Right forelimb (tissue), 1 donor: ENCODE measurements around the gene SAMSN1.
"Not testable (repeated sequence)": the region's sequence is repeated elsewhere in the genome, so short reads cannot be mapped to it uniquely, and the experiment has no call there.

ENCODE experiments used
- DNase-seq: peaks from one replicate; pipeline ENCODE4 v3.0.0-alpha.2; 2018

The SAMSN1 gene

GRCh38 chr21:14562959-14563358 is 16.8 kb upstream of the SAMSN1 start:
- no peak for DNase-seq

GRCh38 chr21:14560555-14560954 is 14.4 kb upstream of the SAMSN1 start:
- DNase-seq = no peak

- DNase-seq = no peak
Measured at GRCh38 chr21:14560139-14560538, 14.0 kb upstream of the SAMSN1 start.

- DNase-seq = no peak
Measured at GRCh38 chr21:14559102-14559501, 13.0 kb upstream of the SAMSN1 start.

GRCh38 chr21:14557413-14557812 is 11.3 kb upstream of the SAMSN1 start:
- DNase-seq = no peak

- DNase-seq = no peak
Measured at GRCh38 chr21:14554948-14555347, 8.8 kb upstream of the SAMSN1 start.

GRCh38 chr21:14553422-14553821 is 7.3 kb upstream of the SAMSN1 start:
- DNase-seq = no peak

- no peak for DNase-seq
Measured at GRCh38 chr21:14551741-14552140, 5.6 kb upstream of the SAMSN1 start.

GRCh38 chr21:14550135-14550534 is 4.0 kb upstream of the SAMSN1 start:
- DNase-seq = no peak

GRCh38 chr21:14548779-14549178 is 2.7 kb upstream of the SAMSN1 start:
- DNase-seq = no peak

- no peak for DNase-seq
Measured at GRCh38 chr21:14547834-14548513, 1.9 kb upstream of the SAMSN1 start.

- DNase-seq = not testable (repeated sequence)
Measured at GRCh38 chr21:14546719-14547118, 604 bp upstream of the SAMSN1 start.

GRCh38 chr21:14543983-14544382 is 2.1 kb downstream of the SAMSN1 start:
- no peak for DNase-seq

GRCh38 chr21:14542638-14543037 is 3.5 kb downstream of the SAMSN1 start:
- no peak for DNase-seq

GRCh38 chr21:14541841-14542490 is 4.1 kb downstream of the SAMSN1 start:
- DNase-seq = no peak

- no peak for DNase-seq
Measured at GRCh38 chr21:14538483-14538882, 7.6 kb downstream of the SAMSN1 start.

GRCh38 chr21:14536929-14537328 is 9.2 kb downstream of the SAMSN1 start:
- no peak for DNase-seq

- DNase-seq = no peak
Measured at GRCh38 chr21:14535702-14536101, 10.4 kb downstream of the SAMSN1 start.

GRCh38 chr21:14533499-14534428 is 12.4 kb downstream of the SAMSN1 start:
- no peak for DNase-seq

GRCh38 chr21:14531757-14532316 is 14.3 kb downstream of the SAMSN1 start:
- DNase-seq = no peak

- no peak for DNase-seq
Measured at GRCh38 chr21:14530592-14530991, 15.5 kb downstream of the SAMSN1 start.

GRCh38 chr21:14528815-14529214 is 17.3 kb downstream of the SAMSN1 start:
- no peak for DNase-seq
